Body of pancreas (tissue), 4 donors: ENCODE data around the gene GRID2. TPM values are rescaled to one million over a fixed set of nuclear protein-coding genes. Genes with fewer than 3 reads are reported as not detected.

Experiments
- ATAC-seq: fragments of 150-250 bp; one replicate; pipeline ENCODE4 v1.9.1; 2016
- DNase-seq, 4 donors: peaks; one replicate each; pipeline ENCODE4 v3.0.0-alpha.2; 2019
- H3K27ac ChIP-seq, 4 donors: fragments of 200-600 bp; sonication (generic); 1 replicate in 3 of 4; 2 replicates in 1 of 4; pipeline versions ENCODE4 v1.5.1 to v1.6.1; 2016 to 2019; ENCODE audit warnings: mild to moderate bottlenecking in 1 of 4, mixed read lengths in 1 of 4, moderate library complexity in 1 of 4
- H3K27me3 ChIP-seq, 2 donors: fragments of 200-600 bp; sonication (generic); one replicate each; pipeline ENCODE4 v1.6.0; 2016; ENCODE audit warnings: mild to moderate bottlenecking in 1 of 2
- H3K36me3 ChIP-seq, 2 donors: fragments of 200-600 bp; sonication (generic); replicated peaks in 1 of 2; 2 replicates each; pipeline ENCODE4 v1.5.1; 2016; ENCODE audit warnings: low read depth in 2 of 2; ENCODE audit not compliant: insufficient read depth in 1 of 2
- H3K4me1 ChIP-seq: fragments of 200-600 bp; sonication (generic); one replicate; pipeline ENCODE4 v1.6.0; 2016
- H3K4me3 ChIP-seq, 2 donors: fragments of 200-600 bp; sonication (generic); 1 replicate in 1 of 2; 2 replicates in 1 of 2; pipeline ENCODE4 v1.5.1; 2016 to 2019
- H3K9me3 ChIP-seq, 3 donors: fragments of 200-600 bp; sonication (generic); 1 replicate in 2 of 3; 2 replicates in 1 of 3; pipeline ENCODE4 v1.5.1; 2016
- CTCF ChIP-seq, 7 experiments: fragments of 450-650 bp in 4 of 7; fragments of 200-600 bp in 3 of 7; sonication (generic) in 3 of 7; IDR thresholded peaks; one replicate each; pipeline ENCODE4 v1.5.1; 2016 to 2019; ENCODE audit warnings: antibody characterized with exemption in 7 of 7
- POLR2A ChIP-seq, 3 donors: fragments of 450-650 bp; IDR thresholded peaks; one replicate each; pipeline ENCODE4 v1.6.1; 2016; ENCODE audit warnings: antibody characterized with exemption in 3 of 3, mild to moderate bottlenecking in 2 of 3
- WGBS, 2 donors: methylation state at CpG; one replicate each; pipeline ENCODE4 v1.1.5; 2017; 5-methylcytosine and 5-hydroxymethylcytosine counted together
- intact Hi-C: fragments of 100-400 bp; cut with DNase I; formaldehyde crosslinking; loops from one replicate; pipeline ENCODE4 v1.15.1; 2023
- total RNA-seq, 2 donors: library from RNA; depleted of rRNA; stranded (reverse); fragments of >200 nt; gene quantifications; one replicate each; pipeline ENCODE4 v1.1.0, GENCODE V29; 2016

The GRID2 gene
- total RNA-seq, 2 donors from 2014 or later = not detected

DNA sequence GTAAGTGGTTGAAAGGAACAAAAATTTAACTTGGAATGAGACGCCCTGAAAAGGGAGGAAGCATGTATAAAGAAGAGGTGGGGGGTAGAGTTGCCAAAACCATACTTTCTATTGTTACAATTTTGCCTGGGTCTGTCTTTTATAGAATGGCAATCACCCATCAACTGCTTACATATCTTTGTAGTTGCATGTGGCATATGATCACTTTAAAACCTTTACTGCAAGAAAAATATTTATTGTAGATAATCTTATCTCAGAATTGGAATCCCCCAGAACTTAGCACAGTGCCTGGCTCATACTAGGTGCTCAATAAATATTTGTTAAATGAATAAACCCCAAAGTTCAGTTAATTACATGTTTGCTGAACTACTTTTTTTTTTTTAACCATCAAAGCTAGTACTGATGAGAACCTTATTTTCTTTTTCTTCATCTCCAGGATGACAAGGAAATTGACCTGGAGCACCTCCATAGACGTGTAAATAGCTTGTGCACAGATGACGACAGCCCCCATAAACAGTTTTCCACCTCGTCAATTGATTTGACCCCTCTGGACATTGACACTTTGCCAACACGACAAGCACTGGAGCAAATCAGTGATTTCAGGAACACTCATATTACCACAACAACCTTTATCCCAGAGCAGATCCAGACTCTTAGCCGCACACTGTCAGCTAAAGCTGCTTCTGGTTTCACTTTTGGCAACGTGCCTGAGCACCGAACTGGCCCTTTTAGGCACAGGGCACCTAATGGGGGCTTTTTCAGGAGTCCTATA, 1468.1 kb downstream of the GRID2 start:
- TF ChIP-seq POLR2A (IDR thresholded peaks at IDR 0.05) (no peak), CTCF (IDR thresholded peaks at IDR 0.05) (no peak)
- WGBS, 2 donors = 51 to 54% methylated on average over 8 of the region's 8 CpGs
- H3K36me3 ChIP-seq = no peaks in the 10 kb centered on the region
- intact Hi-C loops = no loop called here
- H3K4me1 ChIP-seq = no peaks in the 10 kb centered on the region
- no peaks in the 10 kb centered on the region for H3K9me3 ChIP-seq
- no peak for DNase-seq
- H3K27me3 ChIP-seq = no peaks in the 10 kb centered on the region
- no peak overlapping the region for H3K4me3 ChIP-seq
- ATAC-seq = no peak
- no peak overlapping the region for H3K27ac ChIP-seq

DNA sequence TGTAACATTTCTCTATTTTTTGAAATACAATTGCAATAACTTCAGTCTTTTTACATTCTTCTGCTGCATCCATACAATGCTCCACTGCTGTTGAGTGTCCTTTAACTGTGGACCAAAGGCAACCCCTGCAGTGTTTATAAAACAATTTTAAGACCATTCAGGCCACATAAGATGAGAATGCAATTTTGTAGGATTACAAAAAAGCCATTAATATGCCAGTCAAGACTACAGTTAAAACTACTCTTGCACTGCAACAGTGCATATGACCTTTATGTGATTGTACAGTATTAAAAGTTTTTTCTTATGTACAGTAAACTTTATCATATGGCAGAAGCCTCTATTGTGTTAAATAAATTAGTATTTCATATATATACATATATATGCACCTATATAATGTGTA, 1469.1 kb downstream of the GRID2 start:
- Histone ChIP-seq H3K36me3 (no peaks in the 10 kb centered on the region), H3K4me1 (no peaks in the 10 kb centered on the region), H3K4me3 (no peak overlapping the region), H3K27ac (no peak overlapping the region), H3K9me3 (no peaks in the 10 kb centered on the region), H3K27me3 (no peaks in the 10 kb centered on the region)
- intact Hi-C loops = no loop called here
- ATAC-seq (no peak), DNase-seq (no peak)
- no peak for TF ChIP-seq CTCF (IDR thresholded peaks at IDR 0.05)
- no peak for TF ChIP-seq POLR2A (IDR thresholded peaks at IDR 0.05)

- H3K4me3 ChIP-seq = no peak overlapping the region
- H3K27ac ChIP-seq = no peak overlapping the region
- no peaks in the 10 kb centered on the region for H3K4me1 ChIP-seq
- ATAC-seq = no peak
- H3K9me3 ChIP-seq = no peaks in the 10 kb centered on the region
- WGBS, 2 donors = 74 to 76% methylated on average over 3 of the region's 3 CpGs
- no peak for DNase-seq
- H3K36me3 ChIP-seq = no peaks in the 10 kb centered on the region
- TF ChIP-seq CTCF (IDR thresholded peaks at IDR 0.05) (no peak), POLR2A (IDR thresholded peaks at IDR 0.05) (no peak)
- H3K27me3 ChIP-seq = no peaks in the 10 kb centered on the region
- intact Hi-C loops = no loop called here
Observed at GRCh38 chr4:93775551-93775950, 1471.8 kb downstream of the GRID2 start.

- DNase-seq = no peak
- Histone ChIP-seq H3K36me3 (no peaks in the 10 kb centered on the region), H3K4me1 (no peaks in the 10 kb centered on the region), H3K4me3 (no peak overlapping the region), H3K27ac (no peak overlapping the region), H3K27me3 (no peaks in the 10 kb centered on the region), H3K9me3 (no peaks in the 10 kb centered on the region)
- TF ChIP-seq CTCF (IDR thresholded peaks at IDR 0.05) (no peak), POLR2A (IDR thresholded peaks at IDR 0.05) (no peak)
- intact Hi-C loops = no loop called here
- 52 to 54% methylated on average over 4 of the region's 4 CpGs for WGBS, 2 donors
- no peak for ATAC-seq
Observed at GRCh38 chr4:93776386-93777080, 1472.8 kb downstream of the GRID2 start.
